ENCODE data around the gene TMEM25.

The TMEM25 gene

DNA sequence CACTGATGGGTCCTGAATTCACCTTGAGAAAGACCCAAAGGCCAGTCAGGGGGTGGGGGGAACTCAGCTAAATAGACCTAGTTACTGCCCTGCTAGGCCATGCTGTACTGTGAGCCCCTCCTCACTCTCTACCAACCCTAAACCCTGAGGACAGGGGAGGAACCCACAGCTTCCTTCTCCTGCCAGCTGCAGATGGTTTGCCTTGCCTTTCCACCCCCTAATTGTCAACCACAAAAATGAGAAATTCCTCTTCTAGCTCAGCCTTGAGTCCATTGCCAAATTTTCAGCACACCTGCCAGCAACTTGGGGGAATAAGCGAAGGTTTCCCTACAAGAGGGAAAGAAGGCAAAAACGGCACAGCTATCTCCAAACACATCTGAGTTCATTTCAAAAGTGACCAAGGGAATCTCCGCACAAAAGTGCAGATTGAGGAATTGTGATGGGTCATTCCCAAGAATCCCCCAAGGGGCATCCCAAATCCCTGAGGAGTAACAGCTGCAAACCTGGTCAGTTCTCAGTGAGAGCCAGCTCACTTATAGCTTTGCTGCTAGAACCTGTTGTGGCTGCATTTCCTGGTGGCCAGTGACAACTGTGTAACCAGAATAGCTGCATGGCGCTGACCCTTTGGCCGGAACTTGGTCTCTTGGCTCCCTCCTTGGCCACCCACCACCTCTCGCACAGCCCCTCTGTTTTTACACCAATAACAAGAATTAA lies 6.1 kb upstream of the TMEM25 start:
- H3K27ac Mint-ChIP-seq, result peak overlapping the region; percentile 66
- no peak for DNase-seq
- H3K4me1 Mint-ChIP-seq (ENCODE audit: low read depth), result peaks cover 18% of the 10 kb centered on the region
- H3K4me3 Mint-ChIP-seq, result no peak overlapping the region
- no peaks in the 10 kb centered on the region for H3K27me3 Mint-ChIP-seq
- no peaks in the 10 kb centered on the region for H3K9me3 Mint-ChIP-seq
- H3K36me3 Mint-ChIP-seq (ENCODE audit: low read depth), result peaks cover 61% of the 10 kb centered on the region

DNA sequence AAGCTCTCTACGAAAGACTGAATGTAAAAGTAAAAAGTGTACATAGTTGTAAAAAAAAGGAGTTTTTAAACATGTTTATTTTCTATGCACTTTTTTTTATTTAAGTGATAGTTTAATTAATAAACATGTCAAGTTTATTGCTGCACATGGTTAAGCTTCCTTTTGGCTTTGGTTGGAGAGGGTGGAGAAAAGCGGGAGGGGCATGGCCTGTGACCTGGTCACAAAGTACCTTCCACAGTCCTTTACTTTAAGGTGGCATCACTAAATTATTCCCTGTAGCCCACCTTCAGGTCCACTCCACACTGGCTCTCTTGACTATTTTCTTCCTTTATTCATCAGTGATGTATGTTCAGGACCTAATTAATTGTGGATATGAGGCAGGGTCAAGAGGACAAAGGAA lies 4.3 kb upstream of the TMEM25 start:
- peaks cover 47% of the 10 kb centered on the region for H3K36me3 Mint-ChIP-seq (ENCODE audit: low read depth)
- DNase-seq, result no peak
- H3K4me3 Mint-ChIP-seq, result no peak overlapping the region
- peaks cover 27% of the 10 kb centered on the region for H3K4me1 Mint-ChIP-seq (ENCODE audit: low read depth)
- no peaks in the 10 kb centered on the region for H3K9me3 Mint-ChIP-seq
- no peaks in the 10 kb centered on the region for H3K27me3 Mint-ChIP-seq
- H3K27ac Mint-ChIP-seq, result peak overlapping the region; percentile 19

DNA sequence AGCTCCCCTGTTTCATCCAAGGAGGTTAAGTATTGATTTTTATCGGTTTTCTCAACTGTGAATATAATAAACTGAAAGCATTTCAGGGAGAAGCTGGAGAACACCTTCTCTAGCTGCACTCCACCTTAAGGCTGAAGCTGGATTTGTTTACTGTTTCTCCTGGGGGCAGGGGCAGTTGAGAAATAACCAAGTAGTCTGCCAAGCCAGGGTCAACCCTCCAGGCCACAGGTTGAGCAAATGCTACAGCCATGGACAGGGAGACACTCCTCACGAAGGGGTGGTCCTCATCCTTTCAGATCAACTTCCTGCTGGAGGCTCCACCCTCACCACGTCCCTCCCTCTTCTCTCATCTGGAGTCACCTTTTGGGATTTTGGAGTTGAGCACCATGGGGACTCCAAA lies 3.9 kb upstream of the TMEM25 start, which contains the start of gene TTC36:
Gene TTC36 (plus strand): TSS at position 366 of the 400 bp plus-strand sequence. CDS start 21 bp downstream, at position 387.
- H3K27ac Mint-ChIP-seq, result peak within 1 kb of the TSS; percentile 65
- H3K27me3 Mint-ChIP-seq, result no peaks in the 10 kb centered on the region
- DNase-seq, result no peak
- peaks cover 31% of the 10 kb centered on the region for H3K4me1 Mint-ChIP-seq (ENCODE audit: low read depth)
- peaks cover 42% of the 10 kb centered on the region for H3K36me3 Mint-ChIP-seq (ENCODE audit: low read depth)
- H3K9me3 Mint-ChIP-seq, result no peaks in the 10 kb centered on the region
- H3K4me3 Mint-ChIP-seq, result no peak within 1 kb of the TSS

DNA sequence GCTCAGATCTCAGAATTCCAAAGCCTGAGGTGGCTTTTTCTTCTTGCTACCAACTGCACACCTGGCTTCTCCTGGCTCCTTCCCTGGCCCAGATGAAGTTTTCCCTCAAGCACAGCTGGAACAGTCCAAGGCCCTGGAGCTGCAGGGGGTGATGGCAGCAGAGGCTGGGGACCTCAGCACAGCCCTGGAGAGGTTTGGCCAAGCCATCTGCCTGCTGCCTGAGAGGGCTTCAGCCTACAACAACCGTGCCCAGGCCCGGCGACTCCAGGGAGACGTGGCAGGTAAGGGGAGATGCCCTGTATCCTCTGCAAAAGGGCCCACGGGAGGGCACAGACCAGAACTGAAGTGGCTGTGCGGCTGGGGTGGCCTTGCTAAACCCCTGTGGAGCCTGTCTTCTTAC lies 2.5 kb upstream of the TMEM25 start:
- Mint-ChIP-seq H3K4me3 (no peak overlapping the region), H3K27ac (no peak overlapping the region)

DNA sequence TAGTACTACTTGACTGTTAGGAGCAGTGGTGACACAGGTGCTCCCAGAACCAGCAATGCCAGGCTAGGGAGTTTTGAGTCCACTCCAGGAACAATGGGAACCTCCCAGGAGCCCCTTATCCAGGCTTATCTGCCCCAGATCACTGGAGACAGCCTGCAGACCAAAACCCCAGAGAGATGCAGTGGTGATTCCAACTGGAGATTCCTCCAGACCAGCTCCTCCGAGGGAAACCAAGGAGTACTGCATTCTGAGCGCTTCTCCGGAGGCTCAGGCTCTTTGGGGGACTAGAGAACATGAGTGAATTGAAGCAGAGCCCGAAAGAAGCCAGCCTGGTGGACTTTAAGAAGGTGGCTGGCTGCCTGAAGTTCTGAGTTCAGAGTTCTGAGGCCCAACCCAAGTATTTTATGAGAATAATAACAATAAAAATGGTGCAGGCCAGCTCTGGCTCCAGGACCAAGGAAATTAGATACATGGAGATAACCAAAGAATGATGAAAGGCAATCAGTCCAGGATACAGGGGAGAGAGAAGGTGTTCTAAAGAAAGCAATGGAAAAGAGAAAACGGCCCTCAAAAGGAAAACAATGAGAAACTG lies 1.3 kb upstream of the TMEM25 start:
- no peaks in the 10 kb centered on the region for H3K9me3 Mint-ChIP-seq
- peaks cover 30% of the 10 kb centered on the region for H3K4me1 Mint-ChIP-seq (ENCODE audit: low read depth)
- peak overlapping the region; percentile 87 for H3K4me3 Mint-ChIP-seq
- peaks cover 20% of the 10 kb centered on the region for H3K36me3 Mint-ChIP-seq (ENCODE audit: low read depth)
- peak overlapping the region; percentile 60 for H3K27ac Mint-ChIP-seq
- DNase-seq, result no peak
- no peaks in the 10 kb centered on the region for H3K27me3 Mint-ChIP-seq

More for the DNA sequence above, 2.5 kb upstream of the TMEM25 start:
- H3K27me3 Mint-ChIP-seq, result no peaks in the 10 kb centered on the region
- peaks cover 30% of the 10 kb centered on the region for H3K36me3 Mint-ChIP-seq (ENCODE audit: low read depth)
- H3K9me3 Mint-ChIP-seq, result no peaks in the 10 kb centered on the region
- H3K4me1 Mint-ChIP-seq (ENCODE audit: low read depth), result peaks cover 33% of the 10 kb centered on the region
- DNase-seq, result no peak

DNA sequence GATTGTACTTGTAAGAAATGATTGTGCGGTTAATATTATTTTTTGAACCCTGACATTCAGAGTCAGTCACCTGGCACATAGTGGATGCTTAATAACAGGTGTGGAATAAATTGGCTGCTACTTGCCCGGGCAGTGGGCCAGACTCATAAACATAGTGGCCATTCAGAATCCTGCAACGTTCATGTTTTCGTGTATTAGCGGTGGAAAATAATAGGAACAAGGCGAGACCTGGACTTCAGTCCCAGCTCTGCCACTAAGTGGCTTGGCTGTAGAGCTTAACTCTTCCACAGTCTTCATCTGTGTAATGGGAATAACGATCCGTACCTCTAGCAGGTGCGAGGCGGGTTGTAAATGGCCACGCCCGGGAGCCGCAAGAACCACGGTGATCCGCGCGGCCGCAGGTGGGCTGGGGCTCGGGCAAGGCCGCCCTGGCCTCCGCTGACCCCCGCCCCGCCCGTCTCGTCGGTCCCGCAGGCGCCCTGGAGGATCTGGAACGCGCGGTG lies 761 bp upstream of the TMEM25 start:
- Mint-ChIP-seq H3K4me1 (ENCODE audit: low read depth) (peaks cover 30% of the 10 kb centered on the region), H3K9me3 (no peaks in the 10 kb centered on the region), H3K27ac (peak overlapping the region; percentile 60), H3K36me3 (ENCODE audit: low read depth) (peaks cover 18% of the 10 kb centered on the region), H3K27me3 (no peaks in the 10 kb centered on the region), H3K4me3 (peak overlapping the region; percentile 87)
- no peak for DNase-seq

DNA sequence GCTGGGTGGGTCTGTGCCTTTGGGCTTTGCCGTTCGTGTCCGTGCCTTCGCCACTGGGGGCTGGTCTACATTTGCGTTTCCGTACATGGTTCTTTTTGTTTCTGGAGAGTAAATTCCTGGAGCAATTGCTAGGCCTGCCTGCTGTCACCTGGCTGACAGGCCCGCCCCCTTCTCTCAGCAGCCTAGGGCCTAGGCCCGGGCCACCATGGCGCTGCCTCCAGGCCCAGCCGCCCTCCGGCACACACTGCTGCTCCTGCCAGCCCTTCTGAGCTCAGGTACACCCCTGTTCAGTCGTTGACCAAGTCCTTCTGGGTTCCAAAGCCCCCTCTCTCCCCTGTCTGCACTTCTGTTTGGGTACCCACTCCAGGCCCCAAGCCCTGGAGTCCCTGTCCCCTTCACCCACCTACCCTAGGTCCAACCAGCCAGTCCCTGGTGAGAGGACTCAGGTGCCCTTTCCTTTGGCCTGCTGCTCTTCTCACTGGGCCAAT lies 649 bp downstream of the TMEM25 start:
- peaks cover 11% of the 10 kb centered on the region for H3K36me3 Mint-ChIP-seq (ENCODE audit: low read depth)
- peak overlapping the region; percentile 87 for H3K4me3 Mint-ChIP-seq
- peaks cover 28% of the 10 kb centered on the region for H3K4me1 Mint-ChIP-seq (ENCODE audit: low read depth)
- no peak for DNase-seq
- no peaks in the 10 kb centered on the region for H3K9me3 Mint-ChIP-seq
- no peaks in the 10 kb centered on the region for H3K27me3 Mint-ChIP-seq
- peak overlapping the region; percentile 89 for H3K27ac Mint-ChIP-seq

DNA sequence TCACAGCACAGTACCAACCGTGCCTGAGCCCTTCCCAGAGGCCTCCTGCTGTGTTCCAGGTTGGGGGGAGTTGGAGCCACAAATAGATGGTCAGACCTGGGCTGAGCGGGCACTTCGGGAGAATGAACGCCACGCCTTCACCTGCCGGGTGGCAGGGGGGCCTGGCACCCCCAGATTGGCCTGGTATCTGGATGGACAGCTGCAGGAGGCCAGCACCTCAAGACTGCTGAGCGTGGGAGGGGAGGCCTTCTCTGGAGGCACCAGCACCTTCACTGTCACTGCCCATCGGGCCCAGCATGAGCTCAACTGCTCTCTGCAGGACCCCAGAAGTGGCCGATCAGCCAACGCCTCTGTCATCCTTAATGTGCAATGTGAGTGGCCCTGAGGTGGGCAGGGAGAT lies 1.1 kb downstream of the TMEM25 start:
- no peak for DNase-seq
- Mint-ChIP-seq H3K27ac (peak overlapping the region; percentile 89), H3K9me3 (no peaks in the 10 kb centered on the region), H3K36me3 (ENCODE audit: low read depth) (peaks cover 11% of the 10 kb centered on the region), H3K4me1 (ENCODE audit: low read depth) (peaks cover 28% of the 10 kb centered on the region), H3K27me3 (no peaks in the 10 kb centered on the region), H3K4me3 (peak overlapping the region; percentile 87)

DNA sequence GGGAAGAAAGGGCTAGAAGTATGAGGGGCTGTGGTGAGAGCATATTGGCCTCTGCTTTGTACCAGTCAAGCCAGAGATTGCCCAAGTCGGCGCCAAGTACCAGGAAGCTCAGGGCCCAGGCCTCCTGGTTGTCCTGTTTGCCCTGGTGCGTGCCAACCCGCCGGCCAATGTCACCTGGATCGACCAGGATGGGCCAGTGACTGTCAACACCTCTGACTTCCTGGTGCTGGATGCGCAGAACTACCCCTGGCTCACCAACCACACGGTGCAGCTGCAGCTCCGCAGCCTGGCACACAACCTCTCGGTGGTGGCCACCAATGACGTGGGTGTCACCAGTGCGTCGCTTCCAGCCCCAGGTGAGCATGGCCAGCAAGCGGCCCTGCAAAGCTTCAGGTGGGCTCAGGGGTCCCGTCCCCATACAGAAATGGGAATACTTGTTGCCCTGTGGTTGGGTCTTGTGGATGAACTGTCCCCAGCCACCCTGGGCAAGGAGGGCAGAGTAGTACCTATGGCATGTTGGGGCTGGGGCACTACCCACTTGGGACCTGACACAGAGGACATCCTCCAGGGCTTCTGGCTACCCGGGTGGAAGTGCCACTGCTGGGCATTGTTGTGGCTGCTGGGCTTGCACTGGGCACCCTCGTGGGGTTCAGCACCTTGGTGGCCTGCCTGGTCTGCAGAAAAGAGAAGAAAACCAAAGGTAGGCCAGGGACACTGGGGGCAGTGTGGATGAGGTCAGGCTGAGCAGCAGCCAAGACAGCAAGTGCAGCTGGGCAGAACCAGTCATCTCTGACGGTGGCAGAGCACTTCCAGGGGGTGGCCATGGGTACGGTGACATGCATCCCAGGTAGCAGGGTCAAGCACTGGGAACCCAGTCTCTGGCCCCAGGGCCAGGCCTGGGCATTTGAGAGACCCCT lies 2.1 kb downstream of the TMEM25 start:
- H3K27me3 Mint-ChIP-seq, result no peaks in the 10 kb centered on the region
- H3K4me1 Mint-ChIP-seq (ENCODE audit: low read depth), result peaks cover 28% of the 10 kb centered on the region
- peaks cover 7% of the 10 kb centered on the region for H3K36me3 Mint-ChIP-seq (ENCODE audit: low read depth)
- no peaks in the 10 kb centered on the region for H3K9me3 Mint-ChIP-seq
- H3K27ac Mint-ChIP-seq, result peak overlapping the region; percentile 6
- DNase-seq, result no peak
- peak overlapping the region; percentile 87 for H3K4me3 Mint-ChIP-seq

DNA sequence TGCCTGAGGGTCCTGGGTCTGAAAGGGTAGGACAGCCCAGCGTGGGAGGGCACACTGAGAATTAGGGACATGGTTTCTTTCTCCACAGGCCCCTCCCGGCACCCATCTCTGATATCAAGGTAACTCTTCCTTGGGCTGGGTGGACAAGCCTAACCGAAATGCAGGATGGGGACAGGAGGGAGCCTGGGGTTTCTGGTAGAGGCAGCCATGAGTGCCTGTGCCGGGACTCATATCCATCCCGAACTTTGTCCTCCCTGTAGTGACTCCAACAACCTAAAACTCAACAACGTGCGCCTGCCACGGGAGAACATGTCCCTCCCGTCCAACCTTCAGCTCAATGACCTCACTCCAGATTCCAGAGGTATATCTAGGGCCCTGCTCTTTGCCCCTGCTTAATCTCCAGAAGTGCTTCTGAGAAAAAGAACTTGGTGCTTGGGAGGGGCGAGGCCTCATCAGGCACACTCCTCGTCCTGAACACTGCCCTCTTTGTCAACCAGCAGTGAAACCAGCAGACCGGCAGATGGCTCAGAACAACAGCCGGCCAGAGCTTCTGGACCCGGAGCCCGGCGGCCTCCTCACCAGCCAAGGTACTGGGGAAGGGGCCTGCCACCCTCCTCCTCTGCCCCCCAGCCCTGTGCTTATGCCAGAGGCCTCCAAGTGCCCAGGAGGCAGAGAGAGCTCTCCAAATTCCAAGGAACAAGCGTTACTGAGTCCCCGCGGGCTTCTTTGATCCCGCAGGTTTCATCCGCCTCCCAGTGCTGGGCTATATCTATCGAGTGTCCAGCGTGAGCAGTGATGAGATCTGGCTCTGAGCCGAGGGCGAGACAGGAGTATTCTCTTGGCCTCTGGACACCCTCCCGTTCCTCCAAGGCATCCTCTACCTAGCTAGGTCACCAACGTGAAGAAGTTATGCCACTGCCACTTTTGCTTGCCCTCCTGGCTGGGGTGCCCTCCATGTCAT lies 3.1 kb downstream of the TMEM25 start:
- H3K9me3 Mint-ChIP-seq, result no peaks in the 10 kb centered on the region
- peak overlapping the region; percentile 47 for H3K27ac Mint-ChIP-seq
- peaks cover 8% of the 10 kb centered on the region for H3K36me3 Mint-ChIP-seq (ENCODE audit: low read depth)
- no peaks in the 10 kb centered on the region for H3K27me3 Mint-ChIP-seq
- DNase-seq, result no peak
- H3K4me1 Mint-ChIP-seq (ENCODE audit: low read depth), result peaks cover 24% of the 10 kb centered on the region
- H3K4me3 Mint-ChIP-seq, result no peak overlapping the region

DNA sequence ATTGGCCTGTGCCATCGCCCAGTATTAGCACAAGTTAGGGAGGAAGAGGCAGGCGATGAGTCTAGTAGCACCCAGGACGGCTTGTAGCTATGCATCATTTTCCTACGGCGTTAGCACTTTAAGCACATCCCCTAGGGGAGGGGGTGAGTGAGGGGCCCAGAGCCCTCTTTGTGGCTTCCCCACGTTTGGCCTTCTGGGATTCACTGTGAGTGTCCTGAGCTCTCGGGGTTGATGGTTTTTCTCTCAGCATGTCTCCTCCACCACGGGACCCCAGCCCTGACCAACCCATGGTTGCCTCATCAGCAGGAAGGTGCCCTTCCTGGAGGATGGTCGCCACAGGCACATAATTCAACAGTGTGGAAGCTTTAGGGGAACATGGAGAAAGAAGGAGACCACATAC lies 4.3 kb downstream of the TMEM25 start:
- Mint-ChIP-seq H3K9me3 (no peaks in the 10 kb centered on the region), H3K36me3 (ENCODE audit: low read depth) (peaks cover 10% of the 10 kb centered on the region), H3K27me3 (no peaks in the 10 kb centered on the region), H3K4me3 (no peak overlapping the region), H3K4me1 (ENCODE audit: low read depth) (peaks cover 12% of the 10 kb centered on the region), H3K27ac (no peak overlapping the region)
- no peak for DNase-seq

DNA sequence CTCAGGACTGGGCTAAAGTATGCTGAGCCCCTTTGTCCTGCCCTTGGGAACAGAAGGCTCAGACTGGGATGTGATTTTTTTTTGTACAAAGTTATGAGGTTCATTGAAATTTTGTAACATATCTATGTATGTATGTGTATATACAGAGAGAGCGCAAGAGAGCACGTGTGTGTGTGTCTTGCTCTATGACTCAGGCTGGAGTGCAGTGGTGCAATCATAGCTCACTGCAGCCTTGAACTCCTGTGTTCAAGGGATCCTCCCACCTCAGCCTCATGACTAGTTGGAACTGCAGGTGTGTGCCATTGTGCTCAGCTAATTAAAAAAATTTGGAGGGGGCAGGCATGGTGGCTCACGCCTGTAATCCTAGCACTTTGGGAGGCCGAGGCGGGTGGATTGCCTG lies 5.7 kb downstream of the TMEM25 start:
- Mint-ChIP-seq H3K9me3 (no peaks in the 10 kb centered on the region), H3K27ac (no peak overlapping the region), H3K4me1 (ENCODE audit: low read depth) (peaks cover 6% of the 10 kb centered on the region), H3K4me3 (no peak overlapping the region), H3K36me3 (ENCODE audit: low read depth) (peaks cover 16% of the 10 kb centered on the region), H3K27me3 (no peaks in the 10 kb centered on the region)
- no peak for DNase-seq

DNA sequence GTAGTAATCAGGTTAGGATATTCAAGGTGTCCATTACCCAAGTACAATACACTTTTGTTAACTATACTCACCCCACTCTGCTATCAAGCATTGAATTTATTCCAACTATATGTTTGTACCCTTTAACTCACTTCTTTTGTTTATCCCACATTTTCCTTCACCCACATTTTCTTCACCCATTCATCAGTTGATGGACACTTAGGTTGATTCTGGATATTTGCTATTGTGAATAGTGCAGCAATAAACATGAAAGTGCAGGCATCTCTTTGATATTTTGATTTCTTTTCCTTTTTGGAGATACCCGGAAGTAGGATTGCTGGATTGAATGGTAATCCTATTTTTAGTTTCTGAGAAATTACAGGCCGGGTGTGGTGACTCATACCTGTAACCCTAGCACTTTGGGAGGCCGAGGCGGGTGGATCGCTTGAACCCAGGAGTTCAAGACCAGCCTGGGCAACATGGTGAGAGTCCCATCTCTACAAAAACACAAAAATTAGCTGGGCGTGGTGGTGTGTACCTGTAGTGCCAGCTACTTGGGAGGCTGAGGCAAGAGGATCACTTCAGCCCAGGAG lies 6.5 kb downstream of the TMEM25 start:
- Mint-ChIP-seq H3K4me3 (no peak overlapping the region), H3K27me3 (no peaks in the 10 kb centered on the region), H3K4me1 (ENCODE audit: low read depth) (no peaks in the 10 kb centered on the region), H3K9me3 (no peaks in the 10 kb centered on the region), H3K36me3 (ENCODE audit: low read depth) (peaks cover 22% of the 10 kb centered on the region), H3K27ac (peak overlapping the region; percentile 26)
- no peak for DNase-seq
